ENCODE measurements around the gene FBXL2.

FBXL2 gene

DNA sequence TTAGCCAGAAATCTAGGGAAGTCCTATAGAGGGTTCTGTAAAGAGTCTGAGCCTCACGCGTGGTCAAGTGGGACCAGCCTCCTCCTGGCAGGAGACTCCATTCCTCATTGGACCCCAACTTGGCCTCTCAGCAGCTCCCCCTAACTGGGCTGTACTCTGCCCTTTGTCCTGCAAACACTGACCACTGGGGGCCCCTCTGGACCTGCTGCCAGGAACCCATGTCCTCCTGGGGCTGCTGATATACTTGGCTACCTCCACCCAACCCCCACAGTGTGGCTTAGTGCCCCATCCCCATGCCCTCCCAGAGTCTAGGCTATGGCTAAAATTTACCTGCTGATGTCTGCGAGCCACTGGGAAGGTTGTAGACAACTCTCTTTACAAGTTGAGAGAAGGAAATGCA lies 100.2 kb downstream of the FBXL2 start:
- intact Hi-C loops (cut with DNase I; ENCODE audit: low total_unique reads): loop anchor here (10.0 kb wide), 1 partner anchor 163 kb away; the partner anchor contains the start of gene SUSD5

GRCh38 chr3:33377931-33378330 lies 100.7 kb downstream of the FBXL2 start:
- H3K36me3 ChIP-seq: peaks cover 44 to 81% (median 64%) of the 10 kb centered on the region in 3 donors
- no peak for DNase-seq
- H3K27ac ChIP-seq: no peak overlapping the region
- intact Hi-C loops (cut with DNase I; ENCODE audit: low total_unique reads): loop anchor here (10.0 kb wide), 1 partner anchor 163 kb away; the partner anchor contains the start of gene SUSD5
- H3K27me3 ChIP-seq: no peaks in the 10 kb centered on the region
- H3K9me3 ChIP-seq: no peaks in the 10 kb centered on the region
- no peak for TF ChIP-seq CTCF (IDR thresholded peaks at IDR 0.05)
- H3K4me3 ChIP-seq: no peak overlapping the region
- peaks cover 0 to 2% (median 0%) of the 10 kb centered on the region in 4 donors for H3K4me1 ChIP-seq

More for the DNA sequence above, 100.2 kb downstream of the FBXL2 start:
- H3K4me3 ChIP-seq: no peak overlapping the region
- no peak for DNase-seq
- H3K9me3 ChIP-seq: no peaks in the 10 kb centered on the region
- H3K4me1 ChIP-seq: peaks cover 0 to 6% (median 0%) of the 10 kb centered on the region in 4 donors
- H3K36me3 ChIP-seq: peaks cover 44 to 80% (median 61%) of the 10 kb centered on the region in 3 donors
- H3K27me3 ChIP-seq: no peaks in the 10 kb centered on the region
- no peak overlapping the region for H3K27ac ChIP-seq
- TF ChIP-seq CTCF (IDR thresholded peaks at IDR 0.05): no peak

GRCh38 chr3:33380653-33381052 lies 103.4 kb downstream of the FBXL2 start:
- intact Hi-C loops (cut with DNase I; ENCODE audit: low total_unique reads): no loop called here
- DNase-seq: no peak
- H3K4me3 ChIP-seq: no peak overlapping the region
- H3K27me3 ChIP-seq: no peaks in the 10 kb centered on the region
- H3K27ac ChIP-seq: no peak overlapping the region
- H3K36me3 ChIP-seq: peaks cover 43 to 83% (median 70%) of the 10 kb centered on the region in 3 donors
- TF ChIP-seq CTCF (IDR thresholded peaks at IDR 0.05): no peak
- H3K9me3 ChIP-seq: no peaks in the 10 kb centered on the region
- H3K4me1 ChIP-seq: no peaks in the 10 kb centered on the region

DNA sequence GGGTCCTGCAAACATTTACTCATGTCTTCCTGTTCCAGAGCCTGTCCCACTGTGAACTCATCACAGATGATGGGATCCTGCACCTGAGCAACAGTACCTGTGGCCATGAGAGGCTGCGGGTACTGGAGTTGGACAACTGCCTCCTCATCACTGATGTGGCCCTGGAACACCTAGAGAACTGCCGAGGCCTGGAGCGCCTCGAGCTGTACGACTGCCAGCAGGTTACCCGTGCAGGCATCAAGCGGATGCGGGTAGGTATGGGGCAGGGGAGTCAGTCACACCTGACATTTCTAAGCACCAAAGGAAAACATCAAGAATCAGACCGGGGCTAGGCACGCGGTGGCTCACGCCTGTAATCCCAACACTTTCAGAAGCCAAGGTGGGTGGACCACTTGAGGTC lies 106.7 kb downstream of the FBXL2 start:
- no peak for TF ChIP-seq CTCF (IDR thresholded peaks at IDR 0.05)
- no peaks in the 10 kb centered on the region for H3K27me3 ChIP-seq
- no peak overlapping the region for H3K27ac ChIP-seq
- intact Hi-C loops (cut with DNase I; ENCODE audit: low total_unique reads): no loop called here
- peaks cover 42 to 87% (median 78%) of the 10 kb centered on the region in 3 donors for H3K36me3 ChIP-seq
- DNase-seq: no peak
- H3K4me3 ChIP-seq: no peak overlapping the region
- no peaks in the 10 kb centered on the region for H3K4me1 ChIP-seq
- no peaks in the 10 kb centered on the region for H3K9me3 ChIP-seq

DNA sequence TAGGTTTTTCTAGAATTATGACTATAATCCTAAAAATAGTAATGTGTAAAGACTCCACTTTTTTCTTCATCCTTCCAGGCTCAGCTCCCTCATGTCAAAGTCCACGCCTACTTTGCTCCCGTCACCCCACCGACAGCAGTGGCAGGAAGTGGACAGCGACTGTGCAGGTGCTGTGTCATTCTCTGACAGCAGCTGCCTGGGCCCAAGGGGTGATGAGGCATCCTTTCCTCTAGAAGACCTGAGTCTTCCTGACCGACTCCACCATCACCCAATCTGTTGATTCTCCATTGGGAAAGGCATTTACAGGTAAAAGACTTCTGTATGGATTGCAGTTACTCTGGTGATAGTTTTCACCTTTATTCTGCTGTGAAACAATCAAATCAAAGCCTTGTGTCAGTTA lies 108.2 kb downstream of the FBXL2 start:
- no peak overlapping the region for H3K27ac ChIP-seq

More for the DNA sequence above, 108.2 kb downstream of the FBXL2 start:
- Histone ChIP-seq H3K4me1 (peaks cover 0 to 7% (median 0%) of the 10 kb centered on the region in 4 donors), H3K4me3 (no peak overlapping the region), H3K9me3 (no peaks in the 10 kb centered on the region), H3K36me3 (peaks cover 37 to 85% (median 79%) of the 10 kb centered on the region in 3 donors), H3K27me3 (no peaks in the 10 kb centered on the region)
- TF ChIP-seq CTCF (IDR thresholded peaks at IDR 0.05): no peak
- intact Hi-C loops (cut with DNase I; ENCODE audit: low total_unique reads): no loop called here
- no peak for DNase-seq

Measured in tibial artery (tissue), 4 donors.